CD14-positive monocyte (primary cell): ENCODE results near the gene LIMA1. TPM values are rescaled to one million over a fixed set of nuclear protein-coding genes. Genes with fewer than 3 reads are reported as not detected.
"Not testable (repeated sequence)": the region's sequence is repeated elsewhere in the genome, so short reads cannot be mapped to it uniquely, and the experiment has no call there.

Experiments used
- DNase-seq, 3 donors: peaks; one replicate each; pipeline ENCODE4 v3.0.0-alpha.2; 2011 to 2022
- H2AFZ ChIP-seq: 2 replicates; pipeline ENCODE4 v1.6.0; 2012; ENCODE audit warnings: mild to moderate bottlenecking, low read depth, low read length, inconsistent platforms; ENCODE audit not compliant: insufficient read depth, poor library complexity, severe bottlenecking
- H3K27ac ChIP-seq, 2 donors: 1 replicate in 1 of 2; 2 replicates in 1 of 2; pipeline ENCODE4 v1.5.1; 2012 to 2013; ENCODE audit warnings: low read length in 2 of 2, control low read depth in 1 of 2, inconsistent platforms in 1 of 2, low read depth in 1 of 2, mild to moderate bottlenecking in 1 of 2
- H3K27me3 ChIP-seq, 2 donors: one replicate each; pipeline versions ENCODE4 v1.6.0 to v1.6.1; 2011 to 2013; ENCODE audit warnings: low read length in 2 of 2; ENCODE audit not compliant: control insufficient read depth in 2 of 2, insufficient read depth in 2 of 2
- H3K36me3 ChIP-seq, 2 donors: replicated peaks in 1 of 2; 1 replicate in 1 of 2; 2 replicates in 1 of 2; pipeline versions ENCODE4 v1.5.1 to v1.6.1; 2012 to 2013; ENCODE audit warnings: low read length in 2 of 2, control low read depth in 1 of 2, inconsistent platforms in 1 of 2, mild to moderate bottlenecking in 1 of 2; ENCODE audit not compliant: insufficient read depth in 2 of 2, control insufficient read depth in 1 of 2
- H3K4me1 ChIP-seq, 2 donors: 1 replicate in 1 of 2; 2 replicates in 1 of 2; pipeline versions ENCODE4 v1.5.1 to v1.6.1; 2012 to 2013; ENCODE audit warnings: low read length in 2 of 2, control low read depth in 1 of 2, inconsistent platforms in 1 of 2, mild to moderate bottlenecking in 1 of 2, moderate library complexity in 1 of 2; ENCODE audit not compliant: insufficient read depth in 2 of 2, control insufficient read depth in 1 of 2
- H3K4me2 ChIP-seq: replicated peaks from 2 replicates; pipeline ENCODE3; 2012; ENCODE audit warnings: low read length, moderate library complexity, mild to moderate bottlenecking; ENCODE audit not compliant: poor library complexity, severe bottlenecking; ENCODE audit errors: extremely low read depth
- H3K4me3 ChIP-seq, 3 experiments: fragments of 200-600 bp in 1 of 3; sonication (generic) in 1 of 3; replicated peaks in 1 of 3; 1 replicate in 2 of 3; 2 replicates in 1 of 3; pipeline ENCODE4 v1.5.1; 2011 to 2013; ENCODE audit warnings: low read length in 3 of 3, mild to moderate bottlenecking in 3 of 3, control low read depth in 2 of 3, low read depth in 2 of 3, inconsistent platforms in 1 of 3, moderate library complexity in 1 of 3
- H3K79me2 ChIP-seq: 2 replicates; pipeline ENCODE4 v1.6.0; 2012; ENCODE audit warnings: mild to moderate bottlenecking, control low read depth, inconsistent platforms, low read length, moderate library complexity; ENCODE audit not compliant: insufficient read depth
- H3K9ac ChIP-seq: 2 replicates; pipeline ENCODE4 v1.6.0; 2017; ENCODE audit warnings: low read length, mild to moderate bottlenecking; ENCODE audit not compliant: insufficient read depth, poor library complexity, severe bottlenecking
- H3K9me3 ChIP-seq, 2 donors: replicated peaks in 1 of 2; 1 replicate in 1 of 2; 2 replicates in 1 of 2; pipeline versions ENCODE4 v1.5.1 to v1.6.1; 2012 to 2013; ENCODE audit warnings: low read length in 2 of 2, control low read depth in 1 of 2; ENCODE audit not compliant: control insufficient read depth in 1 of 2, insufficient read depth in 1 of 2
- H4K20me1 ChIP-seq: 2 replicates; pipeline ENCODE4 v1.6.0; 2012; ENCODE audit warnings: mild to moderate bottlenecking, low read length, control low read depth, moderate library complexity; ENCODE audit not compliant: insufficient read depth
- H3K27ac Mint-ChIP-seq, 7 donors: one replicate each; pipeline ENCODE4 v1.8.0; 2020; ENCODE audit warnings: mild to moderate bottlenecking in 7 of 7, mixed read lengths in 7 of 7, moderate library complexity in 6 of 7, inconsistent platforms in 2 of 7
- H3K27me3 Mint-ChIP-seq, 3 donors: one replicate each; pipeline ENCODE4 v1.8.0; 2021 to 2022; ENCODE audit warnings: low read depth in 3 of 3, mild to moderate bottlenecking in 3 of 3, mixed read lengths in 3 of 3, moderate library complexity in 3 of 3, inconsistent platforms in 1 of 3
- H3K36me3 Mint-ChIP-seq, 2 donors: one replicate each; pipeline ENCODE4 v1.8.0; 2020; ENCODE audit warnings: mixed read lengths in 2 of 2, inconsistent platforms in 1 of 2, mild to moderate bottlenecking in 1 of 2
- H3K4me1 Mint-ChIP-seq: one replicate; pipeline ENCODE4 v1.8.0; 2020; ENCODE audit warnings: mild to moderate bottlenecking, mixed read lengths
- H3K4me3 Mint-ChIP-seq, 2 donors: one replicate each; pipeline ENCODE4 v1.8.0; 2020; ENCODE audit warnings: mild to moderate bottlenecking in 2 of 2, mixed read lengths in 2 of 2, moderate library complexity in 1 of 2
- H3K9me3 Mint-ChIP-seq, 7 donors: one replicate each; pipeline ENCODE4 v1.8.0; 2020 to 2022; ENCODE audit warnings: mixed read lengths in 7 of 7, mild to moderate bottlenecking in 6 of 7, moderate library complexity in 6 of 7, inconsistent platforms in 2 of 7
- CTCF ChIP-seq: fragments of 200-600 bp; IDR thresholded peaks from one replicate; pipeline ENCODE4 v1.8.0; 2022; ENCODE audit warnings: antibody characterized with exemption, mild to moderate bottlenecking
- WGBS: methylation state at CpG from one replicate; pipeline ENCODE4 v1.1.5; 2013; ENCODE audit warnings: missing lambda C conversion rate; ENCODE audit not compliant: insufficient coverage; 5-methylcytosine and 5-hydroxymethylcytosine counted together
- intact Hi-C, 2 donors: fragments of 100-400 bp; cut with micrococcal nuclease; formaldehyde crosslinking; loops; one replicate each; pipeline versions ENCODE4 v1.15.0 to v1.15.1; 2023
- polyA plus RNA-seq, 3 donors: library from polyadenylated mRNA; depleted of rRNA in 1 of 3; unstranded in 2 of 3; stranded (reverse) in 1 of 3; fragments of 300-500 nt in 2 of 3; fragments of >200 nt in 1 of 3; fragmentation: Illumina TruSeq in 2 of 3; gene quantifications; 1 replicate in 2 of 3; 2 replicates in 1 of 3; pipeline ENCODE4 v1.2.3, GENCODE V29; 2012 to 2021

Gene LIMA1
- polyA plus RNA-seq, 3 donors: 0.24 to 0.62 (median 0.51) TPM

GRCh38 chr12:50248411-50248810 is 34.9 kb downstream of the LIMA1 start:
- intact Hi-C loops: no loop called here
- no peaks in the 10 kb centered on the region for H3K9me3 ChIP-seq
- H3K9ac ChIP-seq: no peak overlapping the region
- no peak overlapping the region for H3K27ac Mint-ChIP-seq
- no peaks in the 10 kb centered on the region for H4K20me1 ChIP-seq
- peaks cover 0 to 2% (median 0%) of the 10 kb centered on the region in 7 donors for H3K9me3 Mint-ChIP-seq
- no peak overlapping the region for H3K27ac ChIP-seq
- peaks cover 0 to 5% of the 10 kb centered on the region in 2 donors for H3K4me1 ChIP-seq
- H3K27me3 Mint-ChIP-seq: peaks cover 0 to 12% (median 6%) of the 10 kb centered on the region in 3 donors
- no peak overlapping the region for H3K4me2 ChIP-seq
- DNase-seq: no peak
- no peaks in the 10 kb centered on the region for H3K36me3 ChIP-seq
- TF ChIP-seq CTCF: no peak
- H3K4me3 ChIP-seq: no peak overlapping the region
- H2AFZ ChIP-seq: no peak overlapping the region
- H3K36me3 Mint-ChIP-seq: no peaks in the 10 kb centered on the region
- no peaks in the 10 kb centered on the region for H3K79me2 ChIP-seq
- WGBS: 100% methylated on average over 3 of the region's 4 CpGs
- H3K27me3 ChIP-seq: no peaks in the 10 kb centered on the region
- no peak overlapping the region for H3K4me3 Mint-ChIP-seq
- H3K4me1 Mint-ChIP-seq: peaks cover 3% of the 10 kb centered on the region

GRCh38 chr12:50247665-50248064 is 35.7 kb downstream of the LIMA1 start:
- H3K4me1 Mint-ChIP-seq, H3K36me3 ChIP-seq, H3K4me3 Mint-ChIP-seq, H3K4me2 ChIP-seq, H3K27ac ChIP-seq, H3K4me1 ChIP-seq, H3K27ac Mint-ChIP-seq, DNase-seq, H3K79me2 ChIP-seq, H3K27me3 ChIP-seq, H3K4me3 ChIP-seq, H3K9me3 ChIP-seq, intact Hi-C loops, H3K36me3 Mint-ChIP-seq, H2AFZ ChIP-seq, H3K9ac ChIP-seq, H4K20me1 ChIP-seq, H3K9me3 Mint-ChIP-seq: not testable (repeated sequence)
- WGBS: no CpG with 5 or more reads among the region's 9 CpGs
- H3K27me3 Mint-ChIP-seq: peaks cover 0 to 12% (median 6%) of the 10 kb centered on the region in 3 donors
